ENCODE measurements around the gene NHP2.

GRCh38 chr5:178145965-178146820 is 7.5 kb downstream of the NHP2 start:
- TF ChIP-seq YY1 (IDR thresholded peaks at IDR 0.05; ENCODE audit: low read depth) (no peak), REST (IDR thresholded peaks at IDR 0.05; ENCODE audit: low read depth) (no peak), CREB1 (IDR thresholded peaks at IDR 0.05; ENCODE audit: low read depth) (no peak), TEAD4 (IDR thresholded peaks at IDR 0.05) (no peak), CEBPB (IDR thresholded peaks at IDR 0.05) (no peak), ZBTB7A (IDR thresholded peaks at IDR 0.05; ENCODE audit: low read depth) (no peak)

All from Ishikawa (cell line).